Subcutaneous adipose tissue (tissue), 4 donors: ENCODE measurements around the gene EFCAB8. TPM values are rescaled to one million over a fixed set of nuclear protein-coding genes. Genes with fewer than 3 reads are reported as not detected.

ENCODE experiments used
- total RNA-seq, 4 donors: library from RNA; depleted of rRNA; stranded (reverse); fragments of >200 nt; gene quantifications; one replicate each; pipeline ENCODE4 v1.1.0, GENCODE V29; 2016
- TF ChIP-seq, protein P1 (sequence below): fragments of 450-650 bp; IDR thresholded peaks from one replicate; pipeline ENCODE4 v1.5.1; 2016; ENCODE audit warnings: low read depth, mild to moderate bottlenecking, control low read depth, antibody characterized with exemption, moderate library complexity

EFCAB8 gene
- total RNA-seq, 4 donors from 2014 or later = 0.19 TPM; not detected in 3

DNA sequence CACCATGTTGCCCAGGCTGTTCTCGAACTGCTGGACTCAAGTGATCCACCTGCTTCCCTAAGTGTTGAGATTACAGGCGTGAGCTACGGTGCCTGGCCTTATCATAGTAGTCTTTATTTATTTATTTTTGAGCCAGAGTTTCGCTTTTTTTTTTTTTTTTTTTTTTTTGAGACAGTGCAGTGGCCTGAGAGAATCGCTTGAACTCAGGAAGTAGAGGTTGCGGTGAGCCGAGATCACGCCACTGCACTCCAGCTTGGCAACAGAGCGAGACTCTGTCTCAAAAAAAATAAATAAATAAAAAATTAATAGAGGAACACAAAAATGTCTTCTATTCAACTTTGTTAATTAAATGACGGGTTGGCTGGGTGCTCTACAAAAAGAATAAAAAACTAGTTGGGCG lies 26.1 kb upstream of the EFCAB8 start:
- TF ChIP-seq, protein P1, sequence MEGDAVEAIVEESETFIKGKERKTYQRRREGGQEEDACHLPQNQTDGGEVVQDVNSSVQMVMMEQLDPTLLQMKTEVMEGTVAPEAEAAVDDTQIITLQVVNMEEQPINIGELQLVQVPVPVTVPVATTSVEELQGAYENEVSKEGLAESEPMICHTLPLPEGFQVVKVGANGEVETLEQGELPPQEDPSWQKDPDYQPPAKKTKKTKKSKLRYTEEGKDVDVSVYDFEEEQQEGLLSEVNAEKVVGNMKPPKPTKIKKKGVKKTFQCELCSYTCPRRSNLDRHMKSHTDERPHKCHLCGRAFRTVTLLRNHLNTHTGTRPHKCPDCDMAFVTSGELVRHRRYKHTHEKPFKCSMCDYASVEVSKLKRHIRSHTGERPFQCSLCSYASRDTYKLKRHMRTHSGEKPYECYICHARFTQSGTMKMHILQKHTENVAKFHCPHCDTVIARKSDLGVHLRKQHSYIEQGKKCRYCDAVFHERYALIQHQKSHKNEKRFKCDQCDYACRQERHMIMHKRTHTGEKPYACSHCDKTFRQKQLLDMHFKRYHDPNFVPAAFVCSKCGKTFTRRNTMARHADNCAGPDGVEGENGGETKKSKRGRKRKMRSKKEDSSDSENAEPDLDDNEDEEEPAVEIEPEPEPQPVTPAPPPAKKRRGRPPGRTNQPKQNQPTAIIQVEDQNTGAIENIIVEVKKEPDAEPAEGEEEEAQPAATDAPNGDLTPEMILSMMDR = no peak

DNA sequence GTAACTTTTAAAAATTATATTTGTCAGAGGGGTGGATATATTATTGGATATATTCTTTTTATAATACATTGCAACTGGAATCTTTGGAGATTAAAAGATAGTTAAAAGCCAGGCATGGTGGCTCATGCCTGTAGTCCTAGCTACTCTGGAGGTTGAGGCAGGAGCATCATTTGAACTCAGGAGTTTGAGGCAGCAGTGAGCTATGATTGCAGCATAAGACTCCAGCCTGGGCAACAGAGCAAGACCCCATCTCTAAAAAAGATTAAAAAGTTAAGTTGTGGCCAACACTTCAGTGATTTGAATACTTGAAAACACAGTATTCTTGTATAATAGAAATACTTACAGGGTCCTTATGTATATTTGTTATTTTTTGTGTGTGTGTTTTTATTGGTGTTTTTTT lies 23.8 kb upstream of the EFCAB8 start:
- TF ChIP-seq, protein P1 = no peak

DNA sequence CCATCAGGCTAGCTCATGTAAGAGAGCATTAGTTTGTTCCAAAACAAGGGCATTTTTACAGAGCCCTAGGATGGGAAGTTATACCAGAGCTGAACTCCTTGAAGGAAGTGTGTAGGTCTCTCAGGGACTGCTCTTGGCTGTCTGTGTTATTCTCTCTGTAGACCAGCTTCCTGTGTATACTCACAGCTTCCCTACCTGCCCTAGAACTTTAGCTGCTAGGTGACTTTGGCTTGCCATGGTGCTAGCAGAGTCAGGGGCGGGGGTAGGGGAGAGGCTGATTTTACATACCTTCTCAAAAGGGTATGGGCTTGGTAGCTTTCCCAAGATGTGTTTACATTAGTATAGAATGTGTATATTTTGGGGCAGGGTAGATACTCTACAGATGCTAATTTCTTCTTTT lies 21.6 kb upstream of the EFCAB8 start:
- TF ChIP-seq, protein P1 = no peak

DNA sequence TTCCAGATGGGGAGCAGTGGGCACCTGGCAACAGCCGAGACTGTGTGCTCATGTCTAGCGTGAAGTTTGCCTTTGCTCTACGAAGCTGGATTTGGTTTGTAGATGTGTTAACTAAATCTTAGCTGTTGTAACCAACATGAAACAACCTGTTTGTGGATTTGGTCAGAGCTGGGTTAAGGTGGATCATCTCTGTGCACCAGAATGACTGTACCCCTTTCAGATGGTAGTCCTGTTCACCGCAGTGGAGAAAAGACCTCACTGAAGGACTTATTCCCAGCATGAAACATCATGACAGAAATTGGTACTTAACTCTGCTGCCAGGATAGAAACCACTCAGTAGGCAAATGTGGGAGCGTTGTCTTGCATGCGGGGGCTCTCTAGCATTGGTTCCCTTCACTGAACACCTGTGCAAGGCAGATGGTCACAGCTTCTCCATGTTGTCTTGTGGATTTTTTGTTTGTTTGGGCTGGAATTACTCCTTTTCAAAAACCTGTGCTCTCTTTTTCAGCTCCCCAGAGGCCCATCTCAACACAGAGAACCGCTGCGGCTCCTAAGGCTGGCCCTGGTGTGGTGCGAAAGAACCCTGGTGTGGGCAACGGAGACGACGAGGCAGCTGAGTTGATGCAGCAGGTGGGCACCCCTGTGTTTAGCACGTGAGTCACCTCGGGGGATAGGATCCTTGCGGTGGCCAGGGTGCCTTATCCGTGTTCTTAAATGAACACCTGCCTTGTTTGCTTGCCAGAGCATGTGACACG lies 19.3 kb upstream of the EFCAB8 start:
- TF ChIP-seq, protein P1 = no peak

DNA sequence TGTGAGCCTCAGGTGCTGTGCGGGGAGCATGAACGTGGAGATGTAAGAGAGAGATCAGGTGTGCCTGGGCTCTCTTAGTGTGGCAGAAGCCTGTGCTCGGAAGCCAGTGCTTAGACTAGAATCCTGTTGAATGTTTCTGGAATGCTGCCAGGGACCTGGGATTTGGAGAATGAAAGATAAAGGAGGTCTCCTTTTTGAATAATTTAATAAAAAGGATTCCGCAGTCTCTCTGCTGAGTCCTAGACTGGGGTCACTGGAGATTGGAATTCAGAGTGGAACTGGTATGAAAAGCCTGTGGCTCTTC lies 18.8 kb upstream of the EFCAB8 start:
- TF ChIP-seq, protein P1 = no peak

DNA sequence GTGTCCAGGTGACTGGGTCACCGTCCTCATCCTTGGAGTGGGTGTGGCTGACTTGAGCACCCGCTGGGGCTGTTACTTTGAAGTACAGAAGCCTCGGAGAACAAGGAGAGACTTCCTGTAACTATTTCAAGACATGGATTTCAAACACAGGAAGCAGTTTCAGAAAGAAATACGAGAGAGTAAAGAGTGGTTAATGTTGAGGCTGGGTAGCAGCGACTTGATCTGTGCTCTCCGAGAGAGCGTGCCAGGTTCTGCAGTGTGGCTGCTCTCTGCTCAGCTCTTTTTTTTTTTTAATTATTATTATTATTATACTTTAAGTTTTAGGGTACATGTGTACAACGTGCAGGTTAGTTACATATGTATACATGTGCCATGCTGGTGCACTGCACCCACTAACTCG lies 17.5 kb upstream of the EFCAB8 start:
- TF ChIP-seq, protein P1 = no peak

DNA sequence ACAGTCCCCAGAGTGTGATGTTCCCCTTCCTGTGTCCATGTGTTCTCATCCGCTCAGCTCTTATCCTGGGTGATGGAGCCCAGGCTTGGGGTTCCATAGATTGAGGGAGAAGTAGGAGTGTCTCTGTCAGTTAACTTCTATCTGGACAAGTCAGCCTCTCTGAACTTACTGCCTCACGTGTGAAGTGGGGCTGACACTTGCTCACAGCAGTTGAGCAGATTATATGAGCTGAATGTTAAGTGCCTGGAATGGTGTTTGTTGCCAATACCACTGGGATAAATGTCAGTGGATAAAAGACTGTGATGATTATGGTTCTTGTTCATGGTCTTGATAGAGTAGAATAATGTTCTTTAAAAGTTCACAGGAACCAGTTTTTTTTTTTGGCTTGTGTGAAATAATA lies 17.1 kb upstream of the EFCAB8 start:
- TF ChIP-seq, protein P1 = no peak
